GM12878 (cell line): Measurements from ENCODE around the gene SH2D3A. TPM values are rescaled to one million over a fixed set of nuclear protein-coding genes. Genes with fewer than 3 reads are reported as not detected.
A peak's percentile ranks its signal among the peaks of the same experiment; 100 is the strongest.

Experiments
- BCL3 ChIP-seq: IDR thresholded peaks from 2 replicates; pipeline ENCODE4 v1.6.1; 2011; ENCODE audit warnings: borderline replicate concordance, low read depth, mild to moderate bottlenecking, moderate library complexity, low read length; ENCODE audit not compliant: insufficient read depth, poor library complexity, severe bottlenecking
- CEBPB ChIP-seq, 2 experiments: fragments of 150-350 bp in 1 of 2; IDR thresholded peaks; 2 replicates each; pipeline ENCODE4 v1.6.1; 2012 to 2014; ENCODE audit warnings: low read depth in 2 of 2, low read length in 2 of 2, borderline replicate concordance in 1 of 2, inconsistent platforms in 1 of 2
- CHD4 ChIP-seq: fragments of 200-600 bp; sonication (generic); IDR thresholded peaks from 2 replicates; pipeline ENCODE4 v1.6.1; 2016; ENCODE audit warnings: mild to moderate bottlenecking
- CREM ChIP-seq: IDR thresholded peaks from 2 replicates; pipeline ENCODE4 v1.6.1; 2014; ENCODE audit warnings: antibody characterized with exemption, low read depth
- EZH2 ChIP-seq: IDR thresholded peaks from 2 replicates; pipeline ENCODE4 v1.6.1; 2012; ENCODE audit warnings: low read depth, mild to moderate bottlenecking, control low read depth, inconsistent platforms, low read length, borderline replicate concordance; ENCODE audit not compliant: control insufficient read depth
- GATAD2B ChIP-seq: fragments of 450-650 bp; conservative IDR thresholded peaks from 2 replicates; pipeline ENCODE4 v1.6.1; 2017; ENCODE audit warnings: low read depth, mild to moderate bottlenecking, moderate library complexity
- HCFC1 ChIP-seq: fragments of 150-350 bp; IDR thresholded peaks from 2 replicates; pipeline ENCODE4 v1.6.1; 2014; ENCODE audit warnings: low read length
- JUNB ChIP-seq: IDR thresholded peaks from 2 replicates; pipeline ENCODE4 v1.6.1; 2016; ENCODE audit warnings: antibody characterized with exemption, mild to moderate bottlenecking
- LARP7 ChIP-seq: fragments of 450-650 bp; IDR thresholded peaks from 2 replicates; pipeline ENCODE4 v1.6.1; 2017; ENCODE audit warnings: mild to moderate bottlenecking
- MTA3 ChIP-seq: IDR thresholded peaks from 2 replicates; pipeline ENCODE4 v1.6.1; 2012; ENCODE audit warnings: low read length, inconsistent platforms, borderline replicate concordance
- NFYB ChIP-seq: IDR thresholded peaks from 2 replicates; pipeline ENCODE4 v1.6.1; 2011; ENCODE audit warnings: low read depth, mild to moderate bottlenecking, low read length, improper control_type of control experiment, moderate library complexity; ENCODE audit not compliant: insufficient read depth
- NKRF ChIP-seq: fragments of 450-650 bp; conservative IDR thresholded peaks from 2 replicates; pipeline ENCODE4 v1.6.1; 2017; ENCODE audit warnings: mild to moderate bottlenecking, moderate library complexity
- PAX8 ChIP-seq: fragments of 450-650 bp; IDR thresholded peaks from 2 replicates; pipeline ENCODE4 v1.6.1; 2017; ENCODE audit warnings: mild to moderate bottlenecking, moderate library complexity
- POLR2A ChIP-seq: IDR thresholded peaks from 2 replicates; pipeline ENCODE4 v1.6.1; 2011; ENCODE audit warnings: low read depth, mild to moderate bottlenecking, low read length
- SP1 ChIP-seq: IDR thresholded peaks from one replicate; pipeline ENCODE4 v1.6.1; 2011; ENCODE audit warnings: low read depth, low read length
- SUZ12 ChIP-seq: fragments of 200-600 bp; sonication (generic); IDR thresholded peaks from one replicate; pipeline ENCODE4 v1.6.1; 2018; ENCODE audit warnings: antibody characterized with exemption, mild to moderate bottlenecking; ENCODE audit not compliant: unreplicated experiment
- TBL1XR1 ChIP-seq: IDR thresholded peaks from 2 replicates; pipeline ENCODE4 v1.6.1; 2012; ENCODE audit warnings: low read depth, low read length, improper control_type of control experiment
- TCF12 ChIP-seq: IDR thresholded peaks from 2 replicates; pipeline ENCODE4 v1.6.1; 2011; ENCODE audit warnings: low read depth, mild to moderate bottlenecking, low read length
- ZNF24 ChIP-seq: fragments of 450-650 bp; IDR thresholded peaks from 2 replicates; pipeline ENCODE4 v1.6.1; 2017; ENCODE audit warnings: antibody characterized with exemption, mild to moderate bottlenecking
- ZNF622 ChIP-seq: fragments of 450-650 bp; IDR thresholded peaks from 2 replicates; pipeline ENCODE4 v1.6.1; 2017; ENCODE audit warnings: mild to moderate bottlenecking, inconsistent platforms
- ZZZ3 ChIP-seq: IDR thresholded peaks from 2 replicates; pipeline ENCODE4 v1.6.1; 2011; ENCODE audit warnings: low read depth; ENCODE audit not compliant: control insufficient read depth, insufficient read length
- polyA plus RNA-seq, 11 experiments: library from polyadenylated mRNA; depleted of rRNA in 4 of 11; unstranded in 6 of 11; stranded (reverse) in 5 of 11; fragments of >200 nt; fragmentation: Nextera tagmentation in 4 of 11; fragmentation: Illumina TruSeq in 1 of 11; extraction: Ambion mirVana in 4 of 11; extraction: Trizol in 1 of 11; gene quantifications; 1 replicate in 1 of 11; 2 replicates in 10 of 11; pipeline versions ENCODE4 v1.2.1 to v1.2.3, GENCODE V29; 2011 to 2016; ENCODE audit warnings: inconsistent platforms in 2 of 11, missing spikeins in 2 of 11, low read depth in 1 of 11
- total RNA-seq, 4 experiments: library from RNA; depleted of rRNA in 3 of 4; stranded (reverse); fragments of >200 nt in 3 of 4; fragmentation: Illumina TruSeq in 1 of 4; extraction: Trizol in 1 of 4; gene quantifications; 2 replicates each; pipeline versions ENCODE4 v1.2.1 to v1.2.3, GENCODE V29; 2013 to 2021
- TF ChIP-seq, protein P1 (sequence below): fragments of 450-650 bp; IDR thresholded peaks from 2 replicates; pipeline ENCODE4 v1.6.1; 2017; ENCODE audit warnings: mild to moderate bottlenecking, low read depth, inconsistent platforms; ENCODE audit not compliant: poor library complexity, severe bottlenecking
- TF ChIP-seq, protein P2 (sequence below): fragments of 450-650 bp; IDR thresholded peaks from 2 replicates; pipeline ENCODE4 v1.6.1; 2016; ENCODE audit warnings: mild to moderate bottlenecking

Gene SH2D3A
- total and polyA plus RNA-seq, 10 of the 15 experiments (the other 5 are each of a cell fraction or from before 2014, with no cell fraction given), result 0.77 to 24.4 (median 9.5) TPM

DNA sequence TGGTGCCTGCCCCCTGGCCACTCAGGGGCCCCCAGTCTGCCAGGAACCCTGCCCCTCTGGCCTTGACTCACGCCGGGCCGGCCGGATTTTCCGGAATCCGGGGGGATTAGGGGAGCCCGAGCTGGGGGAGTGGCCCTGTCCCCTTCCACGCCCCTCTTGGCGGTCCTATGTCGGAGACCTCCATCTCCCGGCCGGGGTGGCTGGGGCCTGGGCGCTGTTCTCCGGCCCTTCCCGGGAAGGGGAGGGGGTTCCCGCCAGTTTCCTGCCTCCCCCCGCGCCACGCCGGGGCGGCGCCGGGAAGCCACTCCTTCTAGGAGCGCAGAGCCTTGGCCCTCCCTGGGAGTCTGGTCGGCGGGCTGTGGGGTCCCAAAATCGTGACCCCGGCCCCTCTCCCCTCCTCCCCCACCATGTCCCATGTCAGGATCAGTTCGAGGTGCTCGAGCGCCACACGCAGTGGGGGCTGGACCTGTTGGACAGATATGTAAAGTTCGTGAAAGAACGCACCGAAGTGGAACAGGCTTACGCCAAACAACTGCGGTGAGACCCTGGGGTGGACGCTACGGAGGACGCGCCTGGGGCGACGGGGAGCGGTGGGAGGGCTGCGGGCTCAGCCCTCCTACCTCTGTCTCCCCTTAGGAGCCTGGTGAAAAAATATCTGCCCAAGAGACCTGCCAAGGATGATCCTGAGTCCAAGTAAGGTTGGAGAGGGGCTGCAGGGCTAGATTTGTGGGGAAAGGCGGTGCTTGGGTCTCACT, 26.5 kb downstream of the SH2D3A start (continued):
- 0 out of 2 replicates have a peak, but pooled peaks have one; percentile 12 for TF ChIP-seq LARP7
- TF ChIP-seq ZZZ3, result no peak
- TF ChIP-seq CHD4, result no peak
- TF ChIP-seq NFYB, result no peak
- TF ChIP-seq ZNF24, result no peak
- TF ChIP-seq JUNB, result no peak
- no peak for TF ChIP-seq CEBPB (IDR thresholded peaks at IDR 0.05; ENCODE audit: borderline replicate concordance in 1 of 2, low read depth in 2 of 2, low read length in 2 of 2)
- TF ChIP-seq TCF12, result no peak
- no peak for TF ChIP-seq HCFC1
- TF ChIP-seq, protein P1, sequence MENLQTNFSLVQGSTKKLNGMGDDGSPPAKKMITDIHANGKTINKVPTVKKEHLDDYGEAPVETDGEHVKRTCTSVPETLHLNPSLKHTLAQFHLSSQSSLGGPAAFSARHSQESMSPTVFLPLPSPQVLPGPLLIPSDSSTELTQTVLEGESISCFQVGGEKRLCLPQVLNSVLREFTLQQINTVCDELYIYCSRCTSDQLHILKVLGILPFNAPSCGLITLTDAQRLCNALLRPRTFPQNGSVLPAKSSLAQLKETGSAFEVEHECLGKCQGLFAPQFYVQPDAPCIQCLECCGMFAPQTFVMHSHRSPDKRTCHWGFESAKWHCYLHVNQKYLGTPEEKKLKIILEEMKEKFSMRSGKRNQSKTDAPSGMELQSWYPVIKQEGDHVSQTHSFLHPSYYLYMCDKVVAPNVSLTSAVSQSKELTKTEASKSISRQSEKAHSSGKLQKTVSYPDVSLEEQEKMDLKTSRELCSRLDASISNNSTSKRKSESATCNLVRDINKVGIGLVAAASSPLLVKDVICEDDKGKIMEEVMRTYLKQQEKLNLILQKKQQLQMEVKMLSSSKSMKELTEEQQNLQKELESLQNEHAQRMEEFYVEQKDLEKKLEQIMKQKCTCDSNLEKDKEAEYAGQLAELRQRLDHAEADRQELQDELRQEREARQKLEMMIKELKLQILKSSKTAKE, result no peak
- no peak for TF ChIP-seq ZNF622
- no peak; the same call in 1 of the 2 replicates for TF ChIP-seq GATAD2B
- no peak for TF ChIP-seq PAX8
- no peak for TF ChIP-seq SP1
- TF ChIP-seq BCL3, result no peak
- TF ChIP-seq MTA3, result no peak
- no peak for TF ChIP-seq CREM
- TF ChIP-seq SUZ12, result no peak
- TF ChIP-seq TBL1XR1, result no peak
- TF ChIP-seq POLR2A, result no peak; the same call in 1 of the 2 replicates
- TF ChIP-seq, protein P2, sequence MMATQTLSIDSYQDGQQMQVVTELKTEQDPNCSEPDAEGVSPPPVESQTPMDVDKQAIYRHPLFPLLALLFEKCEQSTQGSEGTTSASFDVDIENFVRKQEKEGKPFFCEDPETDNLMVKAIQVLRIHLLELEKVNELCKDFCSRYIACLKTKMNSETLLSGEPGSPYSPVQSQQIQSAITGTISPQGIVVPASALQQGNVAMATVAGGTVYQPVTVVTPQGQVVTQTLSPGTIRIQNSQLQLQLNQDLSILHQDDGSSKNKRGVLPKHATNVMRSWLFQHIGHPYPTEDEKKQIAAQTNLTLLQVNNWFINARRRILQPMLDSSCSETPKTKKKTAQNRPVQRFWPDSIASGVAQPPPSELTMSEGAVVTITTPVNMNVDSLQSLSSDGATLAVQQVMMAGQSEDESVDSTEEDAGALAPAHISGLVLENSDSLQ, result no peak
- no peak for TF ChIP-seq EZH2
- peak; percentile 3; the same call in 1 of the 2 replicates for TF ChIP-seq NKRF
